ENCODE results near the gene SYTL3. TPM values are rescaled to one million over a fixed set of nuclear protein-coding genes. Genes with fewer than 3 reads are reported as not detected.
"Not testable (repeated sequence)": the region's sequence is repeated elsewhere in the genome, so short reads cannot be mapped to it uniquely, and the experiment has no call there.

Gene SYTL3
- total and polyA plus RNA-seq, 11 donors = 4.0 to 14.6 (median 8.2) TPM

DNA sequence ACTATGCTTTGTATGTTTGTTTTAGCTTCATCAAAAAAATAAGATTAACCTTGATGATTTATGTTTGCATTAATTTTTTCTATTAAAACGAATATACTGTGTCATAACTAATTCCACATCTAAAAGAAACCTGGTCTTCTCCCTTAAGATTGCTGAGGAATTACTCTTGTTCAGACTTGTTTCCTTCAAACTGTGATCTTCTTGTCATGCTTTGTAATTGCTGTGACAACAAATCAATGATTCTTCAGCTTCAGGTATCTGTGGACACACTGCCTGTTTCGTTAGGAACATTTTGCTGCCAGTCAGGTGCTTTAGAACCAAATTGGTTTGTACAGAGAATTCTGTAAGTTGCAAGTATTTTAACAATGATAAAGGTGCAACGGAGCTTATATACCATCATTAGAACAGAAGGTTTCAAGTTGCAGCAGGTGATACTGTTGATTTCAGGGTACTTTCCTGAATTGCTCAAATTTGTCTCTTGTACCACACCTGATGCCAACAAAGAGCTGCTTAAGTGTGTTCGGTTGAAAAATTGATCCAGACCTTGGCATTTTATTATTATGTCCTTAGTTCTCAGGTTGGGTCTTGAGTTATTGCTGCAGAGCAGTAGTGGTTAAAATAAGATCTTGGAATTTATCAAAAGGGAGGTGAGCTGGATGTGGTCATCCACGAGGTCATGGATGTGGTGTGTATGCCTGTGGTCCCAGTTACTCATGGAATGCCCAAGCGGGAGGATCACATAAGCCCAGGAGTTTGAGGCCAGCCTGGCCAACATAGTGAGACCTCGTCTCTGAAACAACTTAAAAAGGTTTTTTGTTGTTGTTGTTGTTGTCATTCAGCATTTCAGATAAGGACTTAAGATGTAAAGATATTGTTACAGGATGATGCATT, 19.5 kb downstream of the SYTL3 start:
- no peak for ATAC-seq
- H3K4me3 ChIP-seq = no peak overlapping the region
- H3K27me3 ChIP-seq = no peaks in the 10 kb centered on the region
- peaks cover 0 to 26% (median 0%) of the 10 kb centered on the region in 12 donors for H3K4me1 ChIP-seq
- no peak overlapping the region for H3K27ac ChIP-seq
- intact Hi-C loops (cut with DNase I) = no loop called here
- TF ChIP-seq, protein P1, sequence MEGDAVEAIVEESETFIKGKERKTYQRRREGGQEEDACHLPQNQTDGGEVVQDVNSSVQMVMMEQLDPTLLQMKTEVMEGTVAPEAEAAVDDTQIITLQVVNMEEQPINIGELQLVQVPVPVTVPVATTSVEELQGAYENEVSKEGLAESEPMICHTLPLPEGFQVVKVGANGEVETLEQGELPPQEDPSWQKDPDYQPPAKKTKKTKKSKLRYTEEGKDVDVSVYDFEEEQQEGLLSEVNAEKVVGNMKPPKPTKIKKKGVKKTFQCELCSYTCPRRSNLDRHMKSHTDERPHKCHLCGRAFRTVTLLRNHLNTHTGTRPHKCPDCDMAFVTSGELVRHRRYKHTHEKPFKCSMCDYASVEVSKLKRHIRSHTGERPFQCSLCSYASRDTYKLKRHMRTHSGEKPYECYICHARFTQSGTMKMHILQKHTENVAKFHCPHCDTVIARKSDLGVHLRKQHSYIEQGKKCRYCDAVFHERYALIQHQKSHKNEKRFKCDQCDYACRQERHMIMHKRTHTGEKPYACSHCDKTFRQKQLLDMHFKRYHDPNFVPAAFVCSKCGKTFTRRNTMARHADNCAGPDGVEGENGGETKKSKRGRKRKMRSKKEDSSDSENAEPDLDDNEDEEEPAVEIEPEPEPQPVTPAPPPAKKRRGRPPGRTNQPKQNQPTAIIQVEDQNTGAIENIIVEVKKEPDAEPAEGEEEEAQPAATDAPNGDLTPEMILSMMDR (IDR thresholded peaks at IDR 0.05) = no peak
- TF ChIP-seq POLR2A (IDR thresholded peaks at IDR 0.05) = no peak
- peaks cover 0 to 8% (median 0%) of the 10 kb centered on the region in 9 donors for H3K36me3 ChIP-seq
- no peak for DNase-seq
- H3K9me3 ChIP-seq = no peaks in the 10 kb centered on the region
- WGBS, 4 donors = 78 to 87% (median 83%) methylated on average over 7 of the region's 7 CpGs

DNA sequence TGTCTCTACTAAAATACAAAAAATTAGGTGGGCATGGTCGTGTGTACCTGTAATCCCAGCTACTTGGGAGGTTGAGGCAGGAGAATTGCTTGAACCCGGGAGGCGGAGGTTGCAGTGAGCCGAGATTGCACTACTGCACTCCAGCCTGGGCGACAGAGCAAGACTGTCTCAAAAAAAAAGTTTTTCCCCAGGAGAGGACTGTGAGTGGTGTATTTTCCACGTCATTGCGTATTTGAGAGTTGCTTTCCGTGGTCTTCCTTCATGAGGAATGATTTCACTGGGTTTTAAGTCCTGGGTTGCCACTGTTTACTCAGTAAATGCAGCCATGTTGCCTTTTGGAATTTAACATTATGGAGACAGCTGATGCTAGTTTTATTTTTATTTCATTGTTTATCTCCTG, 22.3 kb downstream of the SYTL3 start:
- 87 to 91% (median 88%) methylated on average over 8 of the region's 8 CpGs for WGBS, 4 donors

DNA sequence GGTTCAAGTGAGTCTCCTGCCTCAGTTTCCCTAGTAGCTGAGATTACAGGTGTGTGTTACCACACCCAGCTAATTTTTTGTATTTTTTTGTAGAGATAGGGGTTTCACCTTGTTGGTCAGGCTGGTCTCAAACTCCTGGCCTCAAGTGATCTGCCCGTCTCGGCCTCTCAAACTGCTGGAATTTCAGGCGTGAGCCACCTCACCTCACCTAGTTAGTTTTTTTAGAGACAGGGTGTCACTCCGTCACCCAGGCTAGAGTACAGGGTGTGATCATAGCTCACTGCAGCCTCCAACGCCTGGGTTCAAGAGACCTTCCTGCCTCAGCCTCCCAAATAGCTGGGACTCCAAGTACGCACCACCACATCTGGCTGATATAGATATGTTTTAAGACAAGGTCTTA, 22.9 kb downstream of the SYTL3 start:
- H3K4me3 ChIP-seq = no peak overlapping the region
- no peaks in the 10 kb centered on the region for H3K36me3 ChIP-seq
- H3K4me1 ChIP-seq = peaks cover 0 to 12% (median 0%) of the 10 kb centered on the region in 12 donors
- no peak overlapping the region for H3K27ac ChIP-seq
- H3K27me3 ChIP-seq = no peaks in the 10 kb centered on the region
- intact Hi-C loops (cut with DNase I) = no loop called here
- ATAC-seq = no peak
- WGBS, 4 donors = 96 to 98% (median 97%) methylated on average over 6 of the region's 6 CpGs
- no peak for DNase-seq
- TF ChIP-seq, protein P1 (IDR thresholded peaks at IDR 0.05) = no peak
- TF ChIP-seq POLR2A (IDR thresholded peaks at IDR 0.05) = no peak
- H3K9me3 ChIP-seq = no peaks in the 10 kb centered on the region

More for the DNA sequence above, 22.3 kb downstream of the SYTL3 start:
- H3K4me3 ChIP-seq; H3K36me3 ChIP-seq; H3K9me3 ChIP-seq; H3K27me3 ChIP-seq; intact Hi-C loops (cut with DNase I); DNase-seq; ATAC-seq; H3K27ac ChIP-seq: not testable (repeated sequence)
- peaks cover 0 to 16% (median 0%) of the 10 kb centered on the region in 12 donors for H3K4me1 ChIP-seq

DNA sequence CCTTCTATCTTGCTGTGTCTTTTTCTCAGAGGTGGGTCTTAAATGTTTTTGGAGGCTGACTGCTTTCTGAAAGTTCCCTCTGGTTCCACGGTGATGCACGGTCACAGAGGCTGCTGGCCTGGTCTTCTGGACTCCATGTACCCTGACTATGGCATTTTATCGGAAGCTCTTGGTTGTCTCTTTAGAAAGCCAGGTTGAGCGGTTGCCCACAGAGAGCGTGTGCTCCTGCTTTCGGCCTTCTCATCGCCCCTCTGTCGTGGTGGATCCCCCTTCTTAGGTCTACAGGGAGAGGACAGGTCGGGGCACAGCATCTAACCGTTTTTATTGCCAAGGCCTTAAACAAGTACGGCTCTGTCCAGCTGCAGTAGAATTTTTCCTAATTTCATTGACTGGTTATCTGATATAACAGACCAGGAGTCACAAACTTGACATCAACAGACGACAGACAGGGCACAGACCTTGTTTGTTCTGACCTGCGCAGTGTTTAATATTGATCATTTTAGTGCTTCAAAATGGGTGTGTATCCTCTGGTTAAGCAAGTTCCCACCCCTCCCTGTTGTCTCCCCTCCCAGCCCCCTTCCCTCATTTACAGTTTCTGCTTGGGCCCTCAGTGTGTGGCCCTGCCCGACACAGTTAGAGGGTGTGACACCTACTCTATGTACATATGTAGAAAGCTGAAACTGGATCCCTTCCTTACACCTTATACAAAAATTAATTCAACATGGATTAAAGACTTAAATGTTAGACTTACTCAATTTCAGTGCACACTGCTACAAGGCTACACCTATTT, 24.7 kb downstream of the SYTL3 start:
- Histone ChIP-seq H3K4me3 (no peak overlapping the region), H3K36me3 (no peaks in the 10 kb centered on the region), H3K9me3 (no peaks in the 10 kb centered on the region), H3K27ac (no peak overlapping the region), H3K27me3 (no peaks in the 10 kb centered on the region), H3K4me1 (no peaks in the 10 kb centered on the region)
- intact Hi-C loops (cut with DNase I) = no loop called here
- WGBS, 4 donors = 89 to 93% (median 91%) methylated on average over 14 of the region's 14 CpGs
- no peak for ATAC-seq
- no peak for DNase-seq
- TF ChIP-seq, protein P1 (IDR thresholded peaks at IDR 0.05) = no peak
- no peak for TF ChIP-seq POLR2A (IDR thresholded peaks at IDR 0.05)

DNA sequence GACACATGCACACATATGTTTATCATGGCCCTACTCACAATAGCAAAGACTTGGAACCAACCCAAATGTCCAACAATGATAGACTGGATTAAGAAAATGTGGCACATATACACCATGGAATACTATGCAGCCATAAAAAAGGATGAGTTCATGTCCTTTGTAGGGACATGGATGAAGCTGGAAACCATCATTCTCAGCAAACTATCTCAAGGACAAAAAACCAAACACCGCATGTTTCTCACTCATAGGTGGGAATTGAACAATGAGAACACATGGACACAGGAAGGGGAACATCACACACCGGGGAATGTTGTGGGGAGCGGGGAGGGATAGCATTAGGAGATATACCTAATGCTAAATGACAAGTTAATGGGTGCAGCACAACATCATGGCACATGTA, 27.2 kb downstream of the SYTL3 start:
- intact Hi-C loops (cut with DNase I); H3K9me3 ChIP-seq; DNase-seq; H3K4me3 ChIP-seq; H3K4me1 ChIP-seq; H3K27me3 ChIP-seq; H3K27ac ChIP-seq; H3K36me3 ChIP-seq; ATAC-seq: not testable (repeated sequence)
- WGBS, 4 donors = 95 to 99% (median 97%) methylated on average over 3 of the region's 3 CpGs
